ENCODE results near the gene LAMA3.

LAMA3 gene

DNA sequence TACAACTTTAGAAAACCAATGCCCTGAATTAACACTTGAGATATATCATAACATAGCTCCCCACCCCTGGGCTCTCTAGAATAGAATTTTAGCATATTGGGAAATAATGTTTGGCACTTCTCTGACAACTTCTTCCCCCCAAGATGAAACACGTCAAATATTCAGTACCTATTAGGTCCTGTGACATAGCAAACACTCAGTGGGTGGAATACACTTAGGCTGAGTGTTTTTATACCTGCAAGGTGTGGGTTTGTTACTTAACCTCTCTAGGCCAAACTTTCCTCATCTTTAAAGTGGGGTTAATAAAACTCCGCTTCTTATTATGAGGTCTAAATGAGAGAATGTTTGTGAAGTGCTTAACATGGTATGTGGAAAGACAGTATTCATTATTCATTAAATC lies 56.1 kb downstream of the LAMA3 start:
- no peak overlapping the region for H3K4me3 ChIP-seq (ENCODE audit: low read depth, low read length)
- no peak for DNase-seq (ENCODE audit: low read depth)
- TF ChIP-seq, protein P1, sequence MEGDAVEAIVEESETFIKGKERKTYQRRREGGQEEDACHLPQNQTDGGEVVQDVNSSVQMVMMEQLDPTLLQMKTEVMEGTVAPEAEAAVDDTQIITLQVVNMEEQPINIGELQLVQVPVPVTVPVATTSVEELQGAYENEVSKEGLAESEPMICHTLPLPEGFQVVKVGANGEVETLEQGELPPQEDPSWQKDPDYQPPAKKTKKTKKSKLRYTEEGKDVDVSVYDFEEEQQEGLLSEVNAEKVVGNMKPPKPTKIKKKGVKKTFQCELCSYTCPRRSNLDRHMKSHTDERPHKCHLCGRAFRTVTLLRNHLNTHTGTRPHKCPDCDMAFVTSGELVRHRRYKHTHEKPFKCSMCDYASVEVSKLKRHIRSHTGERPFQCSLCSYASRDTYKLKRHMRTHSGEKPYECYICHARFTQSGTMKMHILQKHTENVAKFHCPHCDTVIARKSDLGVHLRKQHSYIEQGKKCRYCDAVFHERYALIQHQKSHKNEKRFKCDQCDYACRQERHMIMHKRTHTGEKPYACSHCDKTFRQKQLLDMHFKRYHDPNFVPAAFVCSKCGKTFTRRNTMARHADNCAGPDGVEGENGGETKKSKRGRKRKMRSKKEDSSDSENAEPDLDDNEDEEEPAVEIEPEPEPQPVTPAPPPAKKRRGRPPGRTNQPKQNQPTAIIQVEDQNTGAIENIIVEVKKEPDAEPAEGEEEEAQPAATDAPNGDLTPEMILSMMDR (IDR thresholded peaks at IDR 0.05; ENCODE audit: control insufficient read depth, extremely low read depth, insufficient read depth) = no peak

DNA sequence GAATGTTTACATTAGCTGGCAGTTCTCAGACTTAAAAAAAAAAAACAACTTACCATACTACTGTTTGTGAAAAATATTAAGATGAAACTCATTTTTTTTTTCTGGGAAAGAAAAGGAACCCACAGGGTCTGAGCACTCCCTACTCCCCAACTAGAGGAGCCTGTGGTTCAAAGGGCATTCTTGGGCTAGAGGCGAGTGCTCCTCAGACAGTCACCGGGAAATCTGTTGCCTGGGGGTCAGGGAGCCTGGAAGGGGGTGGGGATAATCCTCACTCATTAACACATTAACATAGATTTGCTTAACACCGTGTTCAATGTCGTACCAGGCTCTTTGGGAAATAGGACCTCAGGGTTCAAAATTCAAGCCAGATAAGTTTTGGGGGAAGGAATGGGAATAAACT lies 57.6 kb downstream of the LAMA3 start:
- TF ChIP-seq, protein P1 (IDR thresholded peaks at IDR 0.05; ENCODE audit: control insufficient read depth, extremely low read depth, insufficient read depth) = no peak
- DNase-seq (ENCODE audit: low read depth) = no peak
- no peak overlapping the region for H3K4me3 ChIP-seq (ENCODE audit: low read depth, low read length)

DNA sequence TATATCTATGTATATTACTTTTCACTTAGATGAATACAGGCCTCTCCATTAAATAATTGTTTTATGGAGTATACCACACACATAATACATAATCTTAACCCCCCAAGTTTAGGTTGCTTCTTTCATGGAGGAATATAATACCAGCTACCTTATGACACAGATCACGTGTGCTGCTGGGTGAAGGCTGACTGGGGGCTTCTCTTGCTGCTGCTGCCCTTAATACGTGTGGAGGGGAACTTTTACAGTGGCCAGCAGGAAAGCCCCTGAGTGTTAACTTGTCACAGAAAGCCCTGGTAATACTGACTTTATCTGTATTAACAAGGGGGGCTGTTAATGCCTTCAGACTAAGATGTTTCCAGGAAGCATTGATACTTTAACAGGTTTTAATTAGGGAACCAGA lies 63.1 kb downstream of the LAMA3 start:
- no peak for DNase-seq (ENCODE audit: low read depth)
- H3K4me3 ChIP-seq (ENCODE audit: low read depth, low read length) = no peak overlapping the region
- TF ChIP-seq, protein P1 (IDR thresholded peaks at IDR 0.05; ENCODE audit: control insufficient read depth, extremely low read depth, insufficient read depth) = no peak

DNA sequence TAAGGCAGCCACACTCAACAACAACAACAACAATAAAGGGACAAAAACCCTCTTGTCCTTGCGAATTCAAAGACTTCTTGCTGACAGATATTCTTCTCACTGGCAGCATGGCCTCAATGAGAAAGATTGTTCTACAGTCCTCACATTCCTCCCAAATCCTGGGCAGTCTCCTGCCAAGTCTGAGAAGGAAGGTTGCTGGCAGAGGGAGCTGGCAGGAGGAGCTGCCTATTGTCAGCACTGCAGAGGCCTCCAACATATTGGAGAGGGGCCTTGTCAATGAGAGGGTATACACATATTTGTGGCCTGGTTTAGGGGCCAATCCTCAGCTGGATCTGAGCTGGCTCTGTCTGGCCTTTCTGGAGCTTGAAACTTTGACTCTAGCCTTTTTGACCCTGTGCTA lies 63.5 kb downstream of the LAMA3 start:
- H3K4me3 ChIP-seq (ENCODE audit: low read depth, low read length) = no peak overlapping the region
- DNase-seq (ENCODE audit: low read depth) = no peak
- TF ChIP-seq, protein P1 (IDR thresholded peaks at IDR 0.05; ENCODE audit: control insufficient read depth, extremely low read depth, insufficient read depth) = no peak

DNA sequence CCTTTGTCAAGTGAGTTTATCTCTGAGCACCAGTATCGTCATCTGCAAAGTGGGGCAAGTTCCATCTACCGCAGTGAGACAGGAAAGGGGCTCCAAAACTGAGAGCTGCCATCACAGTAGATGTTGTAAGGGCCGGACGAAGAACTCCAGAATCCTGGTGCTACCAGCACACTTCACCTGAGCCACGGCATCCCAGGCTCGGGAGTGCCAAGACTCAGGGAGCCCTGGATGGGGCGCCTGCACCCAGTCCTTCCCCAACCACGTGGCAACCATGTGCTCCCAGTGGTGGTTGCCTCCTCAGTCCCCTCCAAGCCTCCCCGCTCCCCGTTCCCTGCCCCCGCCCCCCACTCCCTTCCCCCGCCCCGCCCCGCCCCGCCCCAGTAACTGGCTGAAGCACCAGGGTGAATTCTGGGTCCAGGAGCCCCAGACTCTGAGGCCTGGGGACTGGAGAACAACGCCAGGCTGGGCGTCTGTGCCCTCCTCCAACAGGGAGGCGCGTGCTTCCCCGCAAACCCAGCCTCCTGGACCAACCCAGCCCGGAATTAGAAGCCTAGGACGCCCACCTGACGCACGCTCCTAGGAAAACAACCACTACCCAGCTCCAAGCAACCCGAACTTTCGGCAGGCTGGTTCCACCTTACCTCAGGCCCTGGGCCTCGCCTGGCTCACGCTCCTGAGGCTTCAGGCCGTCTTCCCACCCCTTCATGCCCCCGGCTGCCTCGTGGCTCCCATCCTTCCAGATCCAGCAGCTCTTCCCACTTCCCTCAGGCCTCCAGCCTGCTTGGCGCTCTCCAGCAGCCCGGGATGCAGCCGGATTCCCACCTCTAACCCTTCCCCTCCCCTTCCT lies 67.6 kb downstream of the LAMA3 start:
- no peak for DNase-seq (ENCODE audit: low read depth)
- TF ChIP-seq, protein P1 (IDR thresholded peaks at IDR 0.05; ENCODE audit: control insufficient read depth, extremely low read depth, insufficient read depth) = no peak
- H3K4me3 ChIP-seq (ENCODE audit: low read depth, low read length) = no peak overlapping the region

DNA sequence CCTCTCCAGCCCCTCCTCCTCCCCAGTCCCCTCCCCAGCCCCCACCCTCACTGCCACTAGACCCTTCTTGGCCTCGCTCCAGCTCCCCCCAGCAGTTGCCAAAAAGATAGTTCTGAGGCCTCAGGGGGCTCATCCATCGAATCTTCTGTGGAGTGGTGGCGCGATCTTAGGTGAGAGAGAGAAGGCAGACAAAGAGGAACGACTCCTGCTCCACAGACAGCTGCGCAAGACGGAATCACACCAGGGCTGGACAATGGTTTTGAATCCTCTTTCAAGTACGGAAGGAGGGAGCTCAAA lies 68.1 kb downstream of the LAMA3 start:
- DNase-seq (ENCODE audit: low read depth) = no peak
- H3K4me3 ChIP-seq (ENCODE audit: low read depth, low read length) = no peak overlapping the region
- TF ChIP-seq, protein P1 (IDR thresholded peaks at IDR 0.05; ENCODE audit: control insufficient read depth, extremely low read depth, insufficient read depth) = no peak

DNA sequence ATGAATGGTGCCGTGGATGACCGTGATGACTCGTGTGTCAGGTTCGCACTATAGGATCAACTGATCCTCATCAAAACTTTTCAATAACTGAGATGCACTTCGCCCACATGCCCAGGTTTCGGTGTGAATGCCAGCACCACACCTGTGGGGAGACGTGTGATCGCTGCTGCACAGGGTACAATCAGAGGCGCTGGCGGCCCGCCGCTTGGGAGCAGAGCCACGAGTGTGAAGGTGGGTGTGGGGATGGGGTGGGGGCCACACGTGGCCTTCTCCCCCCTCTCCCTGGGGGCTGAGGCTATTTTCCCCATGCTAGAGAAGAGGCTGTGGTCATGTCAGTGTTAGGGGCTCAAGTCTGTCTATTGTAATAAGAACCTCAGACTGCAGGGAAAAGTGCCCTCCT lies 69.0 kb downstream of the LAMA3 start:
- no peak for DNase-seq (ENCODE audit: low read depth)
- no peak overlapping the region for H3K4me3 ChIP-seq (ENCODE audit: low read depth, low read length)
- TF ChIP-seq, protein P1 (IDR thresholded peaks at IDR 0.05; ENCODE audit: control insufficient read depth, extremely low read depth, insufficient read depth) = no peak
